ENCODE data around the gene PPP1R3E. TPM values are rescaled to one million over a fixed set of nuclear protein-coding genes. Genes with fewer than 3 reads are reported as not detected.
"Not testable (repeated sequence)": the region's sequence is repeated elsewhere in the genome, so short reads cannot be mapped to it uniquely, and the experiment has no call there.

Gene PPP1R3E
- total RNA-seq, 6 donors from 2014 or later = 6.7 to 95.3 (median 12.8) TPM

- 89 to 92% methylated on average over 2 of the region's 2 CpGs for WGBS, 2 donors
- no peak overlapping the region for H3K4me3 ChIP-seq
- TF ChIP-seq POLR2A (IDR thresholded peaks at IDR 0.05) = no peak
- TF ChIP-seq POLR2AphosphoS5 (IDR thresholded peaks at IDR 0.05) = no peak
- no peak for TF ChIP-seq EP300 (IDR thresholded peaks at IDR 0.05)
- TF ChIP-seq, protein P1, sequence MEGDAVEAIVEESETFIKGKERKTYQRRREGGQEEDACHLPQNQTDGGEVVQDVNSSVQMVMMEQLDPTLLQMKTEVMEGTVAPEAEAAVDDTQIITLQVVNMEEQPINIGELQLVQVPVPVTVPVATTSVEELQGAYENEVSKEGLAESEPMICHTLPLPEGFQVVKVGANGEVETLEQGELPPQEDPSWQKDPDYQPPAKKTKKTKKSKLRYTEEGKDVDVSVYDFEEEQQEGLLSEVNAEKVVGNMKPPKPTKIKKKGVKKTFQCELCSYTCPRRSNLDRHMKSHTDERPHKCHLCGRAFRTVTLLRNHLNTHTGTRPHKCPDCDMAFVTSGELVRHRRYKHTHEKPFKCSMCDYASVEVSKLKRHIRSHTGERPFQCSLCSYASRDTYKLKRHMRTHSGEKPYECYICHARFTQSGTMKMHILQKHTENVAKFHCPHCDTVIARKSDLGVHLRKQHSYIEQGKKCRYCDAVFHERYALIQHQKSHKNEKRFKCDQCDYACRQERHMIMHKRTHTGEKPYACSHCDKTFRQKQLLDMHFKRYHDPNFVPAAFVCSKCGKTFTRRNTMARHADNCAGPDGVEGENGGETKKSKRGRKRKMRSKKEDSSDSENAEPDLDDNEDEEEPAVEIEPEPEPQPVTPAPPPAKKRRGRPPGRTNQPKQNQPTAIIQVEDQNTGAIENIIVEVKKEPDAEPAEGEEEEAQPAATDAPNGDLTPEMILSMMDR (IDR thresholded peaks at IDR 0.05) = no peak
Measured at GRCh38 chr14:23275412-23275811, 27.2 kb downstream of the PPP1R3E start.

DNA sequence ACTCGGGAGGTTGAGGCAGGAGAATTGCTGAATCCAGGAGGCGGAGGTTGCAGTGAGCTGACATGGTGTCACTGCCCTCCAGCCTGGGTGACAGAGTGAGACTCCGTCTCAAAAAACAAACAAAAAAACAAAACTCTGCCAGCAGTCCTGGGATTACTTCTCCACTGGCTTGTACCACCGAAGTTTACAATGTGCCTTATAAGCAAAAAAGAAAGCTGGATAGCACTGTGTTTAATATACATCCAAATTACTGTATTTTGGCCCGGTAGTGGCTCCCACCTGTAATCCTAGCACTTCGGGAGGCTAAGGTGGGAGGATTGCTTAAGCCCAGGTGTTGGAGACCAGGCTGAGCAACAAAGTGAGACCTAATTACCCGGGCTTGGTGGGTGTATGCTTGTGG is 33.5 kb downstream of the PPP1R3E start:
- Histone ChIP-seq H3K27me3 (no peaks in the 10 kb centered on the region), H3K4me1 (no peaks in the 10 kb centered on the region), H3K9me3 (no peaks in the 10 kb centered on the region), H3K36me3 (no peaks in the 10 kb centered on the region), H3K4me3 (no peak overlapping the region), H3K27ac (no peak overlapping the region)
- DNase-seq (no peak), ATAC-seq (ENCODE audit: low FRiP score in 2 of 2) (no peak)
- TF ChIP-seq EP300 (IDR thresholded peaks at IDR 0.05) (no peak), POLR2AphosphoS5 (IDR thresholded peaks at IDR 0.05) (no peak), POLR2A (IDR thresholded peaks at IDR 0.05) (no peak)
- TF ChIP-seq, protein P1 (IDR thresholded peaks at IDR 0.05) = no peak
- 92 to 93% methylated on average over 7 of the region's 7 CpGs for WGBS, 2 donors

More at GRCh38 chr14:23275412-23275811, 27.2 kb downstream of the PPP1R3E start:
- Histone ChIP-seq H3K4me1 (no peaks in the 10 kb centered on the region), H3K27ac (no peak overlapping the region), H3K9me3 (no peaks in the 10 kb centered on the region), H3K27me3 (no peaks in the 10 kb centered on the region), H3K36me3 (peaks cover 0 to 14% (median 10%) of the 10 kb centered on the region in 4 donors)
- DNase-seq = no peak
- no peak for ATAC-seq (ENCODE audit: low FRiP score in 2 of 2)

GRCh38 chr14:23260849-23261248 is 41.8 kb downstream of the PPP1R3E start:
- H3K9me3 ChIP-seq; ATAC-seq (ENCODE audit: low FRiP score in 2 of 2); H3K36me3 ChIP-seq; H3K4me3 ChIP-seq; H3K4me1 ChIP-seq; DNase-seq; H3K27ac ChIP-seq; H3K27me3 ChIP-seq: not testable (repeated sequence)
- WGBS, 2 donors = 74 to 76% methylated on average over 8 of the region's 8 CpGs

DNA sequence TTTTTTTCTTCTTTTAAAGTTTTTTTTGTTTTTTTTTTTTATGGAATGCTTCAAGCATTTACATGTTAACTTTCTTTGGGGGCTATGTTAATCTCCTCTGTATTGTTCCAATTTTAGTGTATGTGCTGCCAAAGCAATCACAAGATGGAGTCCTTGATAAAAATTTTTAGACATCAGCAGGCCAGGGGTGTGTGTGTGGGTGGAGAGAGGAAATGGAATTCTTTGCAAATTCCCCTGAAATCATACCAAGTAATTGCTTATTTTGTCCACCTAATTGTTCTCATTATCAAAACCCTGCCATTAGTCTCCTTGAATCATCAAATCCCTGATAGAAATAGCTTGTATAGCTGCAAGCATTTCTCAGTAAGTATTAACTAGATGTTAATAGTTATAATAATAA is 43.2 kb downstream of the PPP1R3E start:
- Histone ChIP-seq H3K9me3 (no peaks in the 10 kb centered on the region), H3K27ac (no peak overlapping the region), H3K4me1 (no peaks in the 10 kb centered on the region), H3K4me3 (no peak overlapping the region), H3K36me3 (no peaks in the 10 kb centered on the region), H3K27me3 (no peaks in the 10 kb centered on the region)
- no peak for DNase-seq
- TF ChIP-seq, protein P1 (IDR thresholded peaks at IDR 0.05) = no peak
- TF ChIP-seq POLR2AphosphoS5 (IDR thresholded peaks at IDR 0.05) (no peak), POLR2A (IDR thresholded peaks at IDR 0.05) (no peak), EP300 (IDR thresholded peaks at IDR 0.05) (no peak)
- ATAC-seq (ENCODE audit: low FRiP score in 2 of 2) = no peak

- Histone ChIP-seq H3K36me3 (no peaks in the 10 kb centered on the region), H3K27me3 (no peaks in the 10 kb centered on the region), H3K4me1 (no peaks in the 10 kb centered on the region), H3K27ac (no peak overlapping the region), H3K9me3 (no peaks in the 10 kb centered on the region), H3K4me3 (no peak overlapping the region)
- TF ChIP-seq, protein P1 (IDR thresholded peaks at IDR 0.05) = no peak
- TF ChIP-seq POLR2A (IDR thresholded peaks at IDR 0.05) (no peak), EP300 (IDR thresholded peaks at IDR 0.05) (no peak), POLR2AphosphoS5 (IDR thresholded peaks at IDR 0.05) (no peak)
- 89 to 93% methylated on average over 5 of the region's 5 CpGs for WGBS, 2 donors
- DNase-seq (no peak), ATAC-seq (ENCODE audit: low FRiP score in 2 of 2) (no peak)
Measured at GRCh38 chr14:23258256-23258655, 44.4 kb downstream of the PPP1R3E start.

Data from upper lobe of left lung (tissue), 6 donors.